ENCODE measurements around the gene INPP4B. TPM values are rescaled to one million over a fixed set of nuclear protein-coding genes. Genes with fewer than 3 reads are reported as not detected.

The INPP4B gene
- total RNA-seq, 1 donor from 2014 or later, result 4.9 TPM

GRCh38 chr4:142112451-142112850 lies 733.6 kb downstream of the INPP4B start:
- Mint-ChIP-seq H3K36me3 (ENCODE audit: low read depth, unreplicated experiment) (no peaks in the 10 kb centered on the region), H3K9me3 (ENCODE audit: unreplicated experiment) (no peaks in the 10 kb centered on the region), H3K4me3 (ENCODE audit: unreplicated experiment) (no peak overlapping the region), H3K27me3 (ENCODE audit: unreplicated experiment) (no peaks in the 10 kb centered on the region), H3K27ac (ENCODE audit: unreplicated experiment) (no peak overlapping the region), H3K4me1 (ENCODE audit: unreplicated experiment) (no peaks in the 10 kb centered on the region)
- no peak for TF ChIP-seq CTCF (IDR thresholded peaks at IDR 0.05; ENCODE audit: unreplicated experiment)
- DNase-seq (ENCODE audit: low spot score), result no peak

GRCh38 chr4:142110136-142110535 lies 736.0 kb downstream of the INPP4B start:
- H3K27ac Mint-ChIP-seq (ENCODE audit: unreplicated experiment), result no peak overlapping the region
- no peak overlapping the region for H3K4me3 Mint-ChIP-seq (ENCODE audit: unreplicated experiment)

GRCh38 chr4:142104041-142104440 lies 742.1 kb downstream of the INPP4B start:
- no peak for TF ChIP-seq CTCF (IDR thresholded peaks at IDR 0.05; ENCODE audit: unreplicated experiment)
- peaks cover 6% of the 10 kb centered on the region for H3K4me1 Mint-ChIP-seq (ENCODE audit: unreplicated experiment)
- H3K27me3 Mint-ChIP-seq (ENCODE audit: unreplicated experiment), result no peaks in the 10 kb centered on the region
- H3K9me3 Mint-ChIP-seq (ENCODE audit: unreplicated experiment), result no peaks in the 10 kb centered on the region
- no peak overlapping the region for H3K4me3 Mint-ChIP-seq (ENCODE audit: unreplicated experiment)
- no peak overlapping the region for H3K27ac Mint-ChIP-seq (ENCODE audit: unreplicated experiment)
- no peak for DNase-seq (ENCODE audit: low spot score)
- H3K36me3 Mint-ChIP-seq (ENCODE audit: low read depth, unreplicated experiment), result no peaks in the 10 kb centered on the region

More at GRCh38 chr4:142110136-142110535, 736.0 kb downstream of the INPP4B start:
- TF ChIP-seq CTCF (IDR thresholded peaks at IDR 0.05; ENCODE audit: unreplicated experiment), result no peak
- no peaks in the 10 kb centered on the region for H3K4me1 Mint-ChIP-seq (ENCODE audit: unreplicated experiment)
- H3K36me3 Mint-ChIP-seq (ENCODE audit: low read depth, unreplicated experiment), result no peaks in the 10 kb centered on the region
- DNase-seq (ENCODE audit: low spot score), result no peak
- H3K9me3 Mint-ChIP-seq (ENCODE audit: unreplicated experiment), result no peaks in the 10 kb centered on the region
- no peaks in the 10 kb centered on the region for H3K27me3 Mint-ChIP-seq (ENCODE audit: unreplicated experiment)

GRCh38 chr4:142101401-142101800 lies 744.7 kb downstream of the INPP4B start:
- Mint-ChIP-seq H3K4me1 (ENCODE audit: unreplicated experiment) (peaks cover 6% of the 10 kb centered on the region), H3K27me3 (ENCODE audit: unreplicated experiment) (no peaks in the 10 kb centered on the region), H3K4me3 (ENCODE audit: unreplicated experiment) (no peak overlapping the region), H3K36me3 (ENCODE audit: low read depth, unreplicated experiment) (no peaks in the 10 kb centered on the region), H3K27ac (ENCODE audit: unreplicated experiment) (no peak overlapping the region), H3K9me3 (ENCODE audit: unreplicated experiment) (no peaks in the 10 kb centered on the region)
- DNase-seq (ENCODE audit: low spot score), result no peak
- TF ChIP-seq CTCF (IDR thresholded peaks at IDR 0.05; ENCODE audit: unreplicated experiment), result no peak

- no peaks in the 10 kb centered on the region for H3K27me3 Mint-ChIP-seq (ENCODE audit: unreplicated experiment)
- H3K4me1 Mint-ChIP-seq (ENCODE audit: unreplicated experiment), result peaks cover 6% of the 10 kb centered on the region
- H3K9me3 Mint-ChIP-seq (ENCODE audit: unreplicated experiment), result no peaks in the 10 kb centered on the region
- H3K36me3 Mint-ChIP-seq (ENCODE audit: low read depth, unreplicated experiment), result no peaks in the 10 kb centered on the region
- DNase-seq (ENCODE audit: low spot score), result no peak
- no peak overlapping the region for H3K4me3 Mint-ChIP-seq (ENCODE audit: unreplicated experiment)
- no peak for TF ChIP-seq CTCF (IDR thresholded peaks at IDR 0.05; ENCODE audit: unreplicated experiment)
- no peak overlapping the region for H3K27ac Mint-ChIP-seq (ENCODE audit: unreplicated experiment)
Observed at GRCh38 chr4:142100941-142101340, 745.2 kb downstream of the INPP4B start.

Data from endothelial cell (in vitro differentiated cells).